Endothelial cell of umbilical vein (primary cell): ENCODE results near the gene TBC1D8B.

Experiments
- EZH2 ChIP-seq: IDR thresholded peaks from 2 replicates; pipeline ENCODE4 v1.6.1; 2012; ENCODE audit warnings: borderline replicate concordance, low read depth, mild to moderate bottlenecking, moderate library complexity, low read length, inconsistent platforms; ENCODE audit not compliant: severe bottlenecking
- FOS ChIP-seq: IDR thresholded peaks from 2 replicates; pipeline ENCODE4 v1.6.1; 2011; ENCODE audit warnings: mild to moderate bottlenecking, low read length, moderate library complexity, borderline replicate concordance; ENCODE audit not compliant: insufficient read depth
- JUN ChIP-seq: IDR thresholded peaks from 2 replicates; pipeline ENCODE4 v1.6.1; 2011; ENCODE audit warnings: borderline replicate concordance, low read depth; ENCODE audit not compliant: insufficient read length, insufficient read depth
- MYC ChIP-seq: IDR thresholded peaks from one replicate; pipeline ENCODE4 v1.6.1; 2011; ENCODE audit warnings: mild to moderate bottlenecking, low read depth, low read length
- POLR2A ChIP-seq: IDR thresholded peaks from 2 replicates; pipeline ENCODE4 v1.6.1; 2012; ENCODE audit warnings: low read depth, mild to moderate bottlenecking, control low read depth, low read length
- POLR2AphosphoS5 ChIP-seq: IDR thresholded peaks from 2 replicates; pipeline ENCODE4 v1.6.1; 2012; ENCODE audit warnings: low read depth, mild to moderate bottlenecking, control low read depth, low read length, moderate library complexity; ENCODE audit not compliant: insufficient read depth
- TF ChIP-seq, protein P1 (sequence below), 2 donors: IDR thresholded peaks; 1 replicate in 1 of 2; 2 replicates in 1 of 2; pipeline ENCODE4 v1.5.1; 2011; ENCODE audit warnings: low read length in 2 of 2, mild to moderate bottlenecking in 2 of 2, moderate library complexity in 2 of 2, control low read depth in 1 of 2, inconsistent platforms in 1 of 2, low read depth in 1 of 2; ENCODE audit not compliant: insufficient read depth in 1 of 2; ENCODE audit errors: extremely low read depth in 1 of 2

DNA sequence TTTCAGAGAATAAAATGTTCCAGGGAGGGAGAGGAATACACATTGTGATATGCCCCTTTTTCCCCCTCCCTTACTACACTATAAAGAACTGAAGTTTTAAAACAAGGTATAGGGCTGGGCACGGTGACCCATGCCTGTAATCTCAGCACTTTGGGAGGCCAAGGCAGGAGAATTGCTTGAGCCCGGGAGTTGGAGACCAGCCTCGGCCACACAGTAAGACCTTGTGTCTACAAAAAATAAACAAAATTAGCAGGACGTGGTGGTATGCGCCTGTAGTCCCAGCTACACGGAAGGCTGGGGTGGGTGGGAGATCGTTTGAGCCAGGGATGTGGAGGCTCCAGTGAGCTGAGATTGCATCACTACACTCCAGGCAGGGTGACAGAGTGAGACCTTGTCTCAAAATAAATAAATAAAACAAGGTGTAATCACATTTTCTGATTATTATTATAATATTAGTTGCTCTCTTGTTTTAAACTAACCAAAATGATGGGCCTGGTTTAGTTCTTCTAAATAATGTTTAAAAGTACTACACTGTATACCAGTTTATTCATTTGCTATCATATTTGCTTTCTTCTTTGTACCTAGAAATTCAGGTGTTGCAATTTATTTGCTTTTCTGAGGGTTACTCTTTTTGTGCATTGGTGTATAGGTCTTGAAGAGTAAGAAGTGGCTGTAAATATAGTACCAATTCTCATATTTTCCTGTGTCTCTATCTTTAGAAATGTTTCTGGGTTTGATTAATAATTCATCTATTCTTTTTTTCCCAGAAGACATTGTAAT lies 8.8 kb downstream of the TBC1D8B start:
- TF ChIP-seq, protein P1, sequence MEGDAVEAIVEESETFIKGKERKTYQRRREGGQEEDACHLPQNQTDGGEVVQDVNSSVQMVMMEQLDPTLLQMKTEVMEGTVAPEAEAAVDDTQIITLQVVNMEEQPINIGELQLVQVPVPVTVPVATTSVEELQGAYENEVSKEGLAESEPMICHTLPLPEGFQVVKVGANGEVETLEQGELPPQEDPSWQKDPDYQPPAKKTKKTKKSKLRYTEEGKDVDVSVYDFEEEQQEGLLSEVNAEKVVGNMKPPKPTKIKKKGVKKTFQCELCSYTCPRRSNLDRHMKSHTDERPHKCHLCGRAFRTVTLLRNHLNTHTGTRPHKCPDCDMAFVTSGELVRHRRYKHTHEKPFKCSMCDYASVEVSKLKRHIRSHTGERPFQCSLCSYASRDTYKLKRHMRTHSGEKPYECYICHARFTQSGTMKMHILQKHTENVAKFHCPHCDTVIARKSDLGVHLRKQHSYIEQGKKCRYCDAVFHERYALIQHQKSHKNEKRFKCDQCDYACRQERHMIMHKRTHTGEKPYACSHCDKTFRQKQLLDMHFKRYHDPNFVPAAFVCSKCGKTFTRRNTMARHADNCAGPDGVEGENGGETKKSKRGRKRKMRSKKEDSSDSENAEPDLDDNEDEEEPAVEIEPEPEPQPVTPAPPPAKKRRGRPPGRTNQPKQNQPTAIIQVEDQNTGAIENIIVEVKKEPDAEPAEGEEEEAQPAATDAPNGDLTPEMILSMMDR (IDR thresholded peaks at IDR 0.05; ENCODE audit: extremely low read depth in 1 of 2, insufficient read depth in 1 of 2, low read depth in 1 of 2, low read length in 2 of 2): no peak
- TF ChIP-seq MYC (no peak), POLR2A (no peak), POLR2AphosphoS5 (no peak), EZH2 (no peak), JUN (no peak), FOS (no peak)
